Endothelial cell of umbilical vein (primary cell): ENCODE data around the gene OR9Q1. TPM values are rescaled to one million over a fixed set of nuclear protein-coding genes. Genes with fewer than 3 reads are reported as not detected.

ENCODE experiments used
- BruUV-seq: library from RNA; stranded (reverse); fragments of 400-500 nt; replicated peaks from 2 replicates; lab custom pipeline; 2021; lab: Mats Ljungman, UMichigan
- CTCF ChIA-PET: fragments of 300-600, 350-600 bp; sonication (Branson Sonifier 250); formaldehyde crosslinking; loops from one replicate; lab custom pipeline; 2021; ENCODE audit warnings: antibody characterized with exemption, inconsistent platforms; lab: Charles Lee
- POLR2A ChIA-PET: fragments of 300-600, 350-600 bp; sonication (Branson Sonifier 250); formaldehyde crosslinking; loops from one replicate; lab custom pipeline; 2021; ENCODE audit warnings: antibody characterized with exemption, inconsistent platforms; lab: Charles Lee
- DNase-seq: peaks from one replicate; pipeline ENCODE4 v3.0.0-alpha.2; 2011; ENCODE audit warnings: low read depth, low spot score
- FAIRE-seq: peaks from 2 replicates; lab custom pipeline; 2011; peaks lifted over from hg19 to GRCh38; lab: Jason Lieb, UNC
- H2AFZ ChIP-seq: 2 replicates; pipeline ENCODE4 v1.6.0; 2012; ENCODE audit warnings: low read depth, low read length, control low read depth, inconsistent platforms
- H3K27ac ChIP-seq: 2 replicates; pipeline ENCODE4 v1.5.1; 2011; ENCODE audit warnings: low read depth, mild to moderate bottlenecking, control low read depth, low read length, moderate library complexity; ENCODE audit not compliant: insufficient read depth
- H3K27me3 ChIP-seq, 2 experiments: 2 replicates each; pipeline versions ENCODE4 v1.6.0 to v1.6.1; 2011; ENCODE audit warnings: low read length in 2 of 2, mixed read lengths in 1 of 2; ENCODE audit not compliant: control insufficient read depth in 2 of 2, insufficient read depth in 2 of 2
- H3K36me3 ChIP-seq, 2 experiments: 2 replicates in 1 of 2; 3 replicates in 1 of 2; pipeline ENCODE4 v1.5.1; 2011; ENCODE audit warnings: low read length in 2 of 2, mild to moderate bottlenecking in 1 of 2, moderate library complexity in 1 of 2; ENCODE audit not compliant: control insufficient read depth in 2 of 2, insufficient read depth in 2 of 2; ENCODE audit errors: extremely low read depth in 1 of 2
- H3K4me1 ChIP-seq: 3 replicates; pipeline ENCODE4 v1.5.1; 2011; ENCODE audit warnings: mild to moderate bottlenecking, low read length; ENCODE audit not compliant: control insufficient read depth, insufficient read depth; ENCODE audit errors: extremely low read depth
- H3K4me2 ChIP-seq: 2 replicates; pipeline ENCODE4 v1.6.1; 2011; ENCODE audit warnings: low read length, control low read depth, mixed read lengths; ENCODE audit not compliant: insufficient read depth
- H3K4me3 ChIP-seq, 3 experiments: fragments of 200-600 bp in 1 of 3; sonication (generic), shearing (Covaris generic) in 1 of 3; replicated peaks in 1 of 3; 2 replicates each; pipeline ENCODE4 v1.5.1; 2011 to 2016; ENCODE audit warnings: control low read depth in 3 of 3, low read length in 3 of 3, mild to moderate bottlenecking in 2 of 3, inconsistent platforms in 1 of 3, low read depth in 1 of 3, moderate library complexity in 1 of 3; ENCODE audit not compliant: insufficient read depth in 1 of 3
- H3K79me2 ChIP-seq: 2 replicates; pipeline ENCODE4 v1.6.0; 2012; ENCODE audit warnings: low read length, inconsistent platforms; ENCODE audit not compliant: control insufficient read depth, insufficient read depth
- H3K9ac ChIP-seq: replicated peaks from 2 replicates; pipeline ENCODE3; 2011; ENCODE audit warnings: low read length, control low read depth; ENCODE audit not compliant: insufficient read depth; ENCODE audit errors: extremely low read depth
- H3K9me1 ChIP-seq: replicated peaks from 3 replicates; pipeline ENCODE4 v1.6.0; 2011; ENCODE audit warnings: mild to moderate bottlenecking, low read length; ENCODE audit not compliant: control insufficient read depth, insufficient read depth; ENCODE audit errors: extremely low read depth
- H3K9me3 ChIP-seq: replicated peaks from 2 replicates; pipeline ENCODE4 v1.5.1; 2012; ENCODE audit warnings: low read length, inconsistent platforms; ENCODE audit not compliant: control insufficient read depth, insufficient read depth
- H4K20me1 ChIP-seq: replicated peaks from 2 replicates; pipeline ENCODE3; 2011; ENCODE audit warnings: mild to moderate bottlenecking, low read length; ENCODE audit not compliant: control insufficient read depth, insufficient read depth; ENCODE audit errors: extremely low read depth
- EZH2 ChIP-seq: IDR thresholded peaks from 2 replicates; pipeline ENCODE4 v1.6.1; 2012; ENCODE audit warnings: borderline replicate concordance, low read depth, mild to moderate bottlenecking, moderate library complexity, low read length, inconsistent platforms; ENCODE audit not compliant: severe bottlenecking
- FOS ChIP-seq: IDR thresholded peaks from 2 replicates; pipeline ENCODE4 v1.6.1; 2011; ENCODE audit warnings: mild to moderate bottlenecking, low read length, moderate library complexity, borderline replicate concordance; ENCODE audit not compliant: insufficient read depth
- GATA2 ChIP-seq: IDR thresholded peaks from 2 replicates; pipeline ENCODE4 v1.7.0; 2011; ENCODE audit warnings: low read depth, mild to moderate bottlenecking, moderate library complexity, mixed read lengths, low read length; ENCODE audit not compliant: insufficient read length, insufficient read depth
- JUN ChIP-seq: IDR thresholded peaks from 2 replicates; pipeline ENCODE4 v1.6.1; 2011; ENCODE audit warnings: borderline replicate concordance, low read depth; ENCODE audit not compliant: insufficient read length, insufficient read depth
- MYC ChIP-seq: IDR thresholded peaks from one replicate; pipeline ENCODE4 v1.6.1; 2011; ENCODE audit warnings: mild to moderate bottlenecking, low read depth, low read length
- POLR2A ChIP-seq: IDR thresholded peaks from 2 replicates; pipeline ENCODE4 v1.6.1; 2012; ENCODE audit warnings: low read depth, mild to moderate bottlenecking, control low read depth, low read length
- POLR2AphosphoS5 ChIP-seq: IDR thresholded peaks from 2 replicates; pipeline ENCODE4 v1.6.1; 2012; ENCODE audit warnings: low read depth, mild to moderate bottlenecking, control low read depth, low read length, moderate library complexity; ENCODE audit not compliant: insufficient read depth
- dilution Hi-C: fragments of 300-500 bp; cut with MboI; formaldehyde crosslinking; loops from one replicate; pipeline ENCODE4 v1.15.0; 2019; ENCODE audit warnings: low sequenced_read_pairs; ENCODE audit not compliant: extremely low pct_ligation_motif_present
- intact Hi-C: fragments of 100-400 bp; cut with micrococcal nuclease; formaldehyde crosslinking; loops from one replicate; pipeline ENCODE4 v1.10.0; 2022
- polyA plus RNA-seq, 4 experiments: library from polyadenylated mRNA; depleted of rRNA in 3 of 4; stranded (reverse) in 3 of 4; unstranded in 1 of 4; fragments of >200 nt; gene quantifications; 2 replicates each; pipeline versions ENCODE4 v1.2.1 to v1.2.3, GENCODE V29; 2011 to 2012; ENCODE audit warnings: missing spikeins in 1 of 4
- total RNA-seq: library from RNA; stranded (reverse); gene quantifications from 2 replicates; pipeline ENCODE4 v1.2.3, GENCODE V29; 2021
- TF ChIP-seq, protein P1 (sequence below), 2 donors: IDR thresholded peaks; 1 replicate in 1 of 2; 2 replicates in 1 of 2; pipeline ENCODE4 v1.5.1; 2011; ENCODE audit warnings: low read length in 2 of 2, mild to moderate bottlenecking in 2 of 2, moderate library complexity in 2 of 2, control low read depth in 1 of 2, inconsistent platforms in 1 of 2, low read depth in 1 of 2; ENCODE audit not compliant: insufficient read depth in 1 of 2; ENCODE audit errors: extremely low read depth in 1 of 2
- TF ChIP-seq, protein P2 (sequence below): IDR thresholded peaks from 2 replicates; pipeline ENCODE4 v1.6.1; 2011; ENCODE audit not compliant: insufficient read depth, insufficient read length

Gene OR9Q1
- total and polyA plus RNA-seq, 2 donors (not counting 3 experiments of a cell fraction or from before 2014, with no cell fraction given) = not detected

DNA sequence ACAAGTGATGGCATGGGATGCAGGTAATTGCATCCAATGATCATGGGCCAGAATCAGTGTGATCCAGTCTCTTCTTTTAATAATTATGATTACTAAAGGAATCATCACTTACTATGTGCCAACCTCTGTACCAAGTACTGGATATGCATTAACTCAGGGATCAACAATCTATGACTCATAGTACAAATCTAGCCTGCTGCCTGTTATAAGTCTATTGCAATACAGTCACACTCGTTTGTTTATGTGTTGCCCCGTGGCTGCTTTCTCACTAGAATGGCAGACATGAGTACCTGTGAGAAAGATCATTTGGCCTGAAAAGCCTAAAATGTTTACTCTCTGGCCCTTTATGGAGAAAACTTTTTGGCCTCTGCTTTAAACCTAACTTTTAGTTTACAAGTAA, 52.1 kb downstream of the OR9Q1 start:
- H3K4me3 ChIP-seq = no peak overlapping the region
- CTCF ChIA-PET = no interaction called here
- POLR2A ChIA-PET = no interaction called here
- H3K79me2 ChIP-seq = no peaks in the 10 kb centered on the region
- H3K4me1 ChIP-seq = no peaks in the 10 kb centered on the region
- DNase-seq (no peak), FAIRE-seq (no peak)
- no peaks in the 10 kb centered on the region for H3K27me3 ChIP-seq
- no peak overlapping the region for H2AFZ ChIP-seq
- H3K9ac ChIP-seq = no peak overlapping the region
- TF ChIP-seq EZH2 = no peak
- TF ChIP-seq, protein P1, sequence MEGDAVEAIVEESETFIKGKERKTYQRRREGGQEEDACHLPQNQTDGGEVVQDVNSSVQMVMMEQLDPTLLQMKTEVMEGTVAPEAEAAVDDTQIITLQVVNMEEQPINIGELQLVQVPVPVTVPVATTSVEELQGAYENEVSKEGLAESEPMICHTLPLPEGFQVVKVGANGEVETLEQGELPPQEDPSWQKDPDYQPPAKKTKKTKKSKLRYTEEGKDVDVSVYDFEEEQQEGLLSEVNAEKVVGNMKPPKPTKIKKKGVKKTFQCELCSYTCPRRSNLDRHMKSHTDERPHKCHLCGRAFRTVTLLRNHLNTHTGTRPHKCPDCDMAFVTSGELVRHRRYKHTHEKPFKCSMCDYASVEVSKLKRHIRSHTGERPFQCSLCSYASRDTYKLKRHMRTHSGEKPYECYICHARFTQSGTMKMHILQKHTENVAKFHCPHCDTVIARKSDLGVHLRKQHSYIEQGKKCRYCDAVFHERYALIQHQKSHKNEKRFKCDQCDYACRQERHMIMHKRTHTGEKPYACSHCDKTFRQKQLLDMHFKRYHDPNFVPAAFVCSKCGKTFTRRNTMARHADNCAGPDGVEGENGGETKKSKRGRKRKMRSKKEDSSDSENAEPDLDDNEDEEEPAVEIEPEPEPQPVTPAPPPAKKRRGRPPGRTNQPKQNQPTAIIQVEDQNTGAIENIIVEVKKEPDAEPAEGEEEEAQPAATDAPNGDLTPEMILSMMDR (IDR thresholded peaks at IDR 0.05; ENCODE audit: extremely low read depth in 1 of 2, insufficient read depth in 1 of 2, low read depth in 1 of 2, low read length in 2 of 2) = no peak
- no peak for TF ChIP-seq GATA2
- TF ChIP-seq MYC = no peak
- TF ChIP-seq POLR2A = no peak
- no peak for TF ChIP-seq FOS
- TF ChIP-seq, protein P2, sequence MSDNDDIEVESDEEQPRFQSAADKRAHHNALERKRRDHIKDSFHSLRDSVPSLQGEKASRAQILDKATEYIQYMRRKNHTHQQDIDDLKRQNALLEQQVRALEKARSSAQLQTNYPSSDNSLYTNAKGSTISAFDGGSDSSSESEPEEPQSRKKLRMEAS = no peak
- TF ChIP-seq JUN = no peak
- TF ChIP-seq POLR2AphosphoS5 = no peak
- no peak overlapping the region for H3K4me2 ChIP-seq
- no peaks in the 10 kb centered on the region for H3K9me1 ChIP-seq
- no peaks in the 10 kb centered on the region for H4K20me1 ChIP-seq
- dilution Hi-C loops = no loop called here
- no peaks in the 10 kb centered on the region for H3K36me3 ChIP-seq
- BruUV-seq = no TSS peak
- H3K9me3 ChIP-seq = no peaks in the 10 kb centered on the region
- no peak overlapping the region for H3K27ac ChIP-seq
- intact Hi-C loops = no loop called here
